Liver (tissue), 9 donors: Measurements from ENCODE around the gene GPR39. TPM values are rescaled to one million over a fixed set of nuclear protein-coding genes. Genes with fewer than 3 reads are reported as not detected.

Experiments
- DNase-seq: peaks from one replicate; pipeline ENCODE4 v3.0.0-alpha.2; 2017; ENCODE audit warnings: low spot score
- H3K27ac ChIP-seq, 2 donors: one replicate each; pipeline ENCODE4 v1.7.0; 2013; ENCODE audit warnings: inconsistent platforms in 2 of 2, low read length in 2 of 2, control low read depth in 1 of 2, low read depth in 1 of 2, mild to moderate bottlenecking in 1 of 2
- H3K27me3 ChIP-seq, 4 donors: one replicate each; pipeline versions ENCODE4 v1.6.1 to v1.7.0; 2013; ENCODE audit warnings: low read length in 3 of 4, inconsistent platforms in 1 of 4, mild to moderate bottlenecking in 1 of 4, moderate library complexity in 1 of 4; ENCODE audit not compliant: control insufficient read depth in 4 of 4, insufficient read depth in 4 of 4
- H3K36me3 ChIP-seq, 4 donors: one replicate each; pipeline versions ENCODE4 v1.6.1 to v1.7.0; 2013; ENCODE audit warnings: low read length in 3 of 4, mild to moderate bottlenecking in 3 of 4, low read depth in 1 of 4, moderate library complexity in 1 of 4; ENCODE audit not compliant: control insufficient read depth in 4 of 4, insufficient read depth in 3 of 4
- H3K4me1 ChIP-seq, 4 donors: one replicate each; pipeline versions ENCODE4 v1.6.1 to v1.7.0; 2013; ENCODE audit warnings: low read length in 3 of 4, mild to moderate bottlenecking in 3 of 4, moderate library complexity in 1 of 4; ENCODE audit not compliant: control insufficient read depth in 4 of 4, insufficient read depth in 4 of 4
- H3K4me3 ChIP-seq, 3 donors: one replicate each; pipeline versions ENCODE4 v1.6.1 to v1.7.0; 2013; ENCODE audit warnings: low read length in 3 of 3, control low read depth in 1 of 3, low read depth in 1 of 3, mild to moderate bottlenecking in 1 of 3
- H3K9ac ChIP-seq, 2 donors: one replicate each; pipeline ENCODE4 v1.7.0; 2013; ENCODE audit warnings: low read length in 2 of 2, mild to moderate bottlenecking in 2 of 2, moderate library complexity in 2 of 2, control low read depth in 1 of 2, low read depth in 1 of 2
- H3K9me3 ChIP-seq, 4 donors: one replicate each; pipeline versions ENCODE4 v1.6.1 to v1.7.0; 2013; ENCODE audit warnings: low read length in 3 of 4; ENCODE audit not compliant: control insufficient read depth in 4 of 4
- EGR1 ChIP-seq, 2 donors: IDR thresholded peaks; 2 replicates each; pipeline ENCODE4 v1.6.1; 2016 to 2018; ENCODE audit warnings: antibody characterized with exemption in 2 of 2, low read depth in 2 of 2
- FOXA1 ChIP-seq: IDR thresholded peaks from 2 replicates; pipeline ENCODE4 v1.6.1; 2016; ENCODE audit warnings: antibody characterized with exemption
- HNF4A ChIP-seq, 2 donors: conservative IDR thresholded peaks; 2 replicates each; pipeline ENCODE4 v1.6.1; 2016; ENCODE audit warnings: antibody characterized with exemption in 2 of 2, mild to moderate bottlenecking in 2 of 2
- HNF4G ChIP-seq: IDR thresholded peaks from 2 replicates; pipeline ENCODE4 v1.6.1; 2016; ENCODE audit warnings: antibody characterized with exemption
- RAD21 ChIP-seq, 2 donors: IDR thresholded peaks; 2 replicates each; pipeline ENCODE4 v1.6.1; 2016; ENCODE audit warnings: antibody characterized with exemption in 2 of 2, mild to moderate bottlenecking in 2 of 2
- RXRA ChIP-seq, 2 donors: IDR thresholded peaks; 2 replicates each; pipeline ENCODE4 v1.6.1; 2017 to 2018; ENCODE audit warnings: antibody characterized with exemption in 2 of 2, mild to moderate bottlenecking in 1 of 2
- SP1 ChIP-seq: IDR thresholded peaks from 2 replicates; pipeline ENCODE4 v1.6.1; 2018; ENCODE audit warnings: antibody characterized with exemption, mild to moderate bottlenecking
- TAF1 ChIP-seq: conservative IDR thresholded peaks from 2 replicates; pipeline ENCODE4 v1.6.1; 2016; ENCODE audit warnings: antibody characterized with exemption, mild to moderate bottlenecking
- YY1 ChIP-seq: IDR thresholded peaks from 2 replicates; pipeline ENCODE4 v1.6.1; 2016; ENCODE audit warnings: antibody characterized with exemption, mild to moderate bottlenecking
- WGBS: extraction: QIAGEN DNeasy Blood & Tissue Kit; methylation state at CpG from one replicate; pipeline ENCODE4 v1.1.7; 2013; 5-methylcytosine and 5-hydroxymethylcytosine counted together
- polyA plus RNA-seq, 2 donors: library from polyadenylated mRNA; stranded (reverse) in 1 of 2; unstranded in 1 of 2; fragments of 200-250 nt in 1 of 2; fragments of >200 nt in 1 of 2; fragmentation: Nextera tagmentation in 1 of 2; extraction: Ambion mirVana in 1 of 2; gene quantifications; one replicate each; pipeline versions ENCODE4 v1.2.1 to v1.2.3, GENCODE V29; 2013 to 2015
- total RNA-seq, 2 donors: library from RNA; depleted of rRNA; stranded (reverse); fragments of >200 nt; gene quantifications; one replicate each; pipeline ENCODE4 v1.2.3, GENCODE V29; 2014
- TF ChIP-seq, protein P1 (sequence below): IDR thresholded peaks from 2 replicates; pipeline ENCODE4 v1.6.1; 2016; ENCODE audit warnings: antibody characterized with exemption, mild to moderate bottlenecking
- TF ChIP-seq, protein P2 (sequence below): fragments of 150-350 bp; IDR thresholded peaks from 2 replicates; pipeline ENCODE4 v1.5.1; 2017; ENCODE audit warnings: improper control_type of control experiment, low read depth, low read length; ENCODE audit not compliant: missing input control
- TF ChIP-seq, protein P3 (sequence below): IDR thresholded peaks from 2 replicates; pipeline ENCODE4 v1.6.1; 2016; ENCODE audit warnings: antibody characterized with exemption
- TF ChIP-seq, protein P4 (sequence below): IDR thresholded peaks from 2 replicates; pipeline ENCODE4 v1.6.1; 2016; ENCODE audit warnings: antibody characterized with exemption
- donor health status: healthy.
- donor health status: healthy.
- donor health status: healthy.
- donor health status: healthy.
- donor health status: healthy.

GPR39 gene
- total and polyA plus RNA-seq, 4 donors, result 2.2 to 13.0 (median 2.8) TPM

DNA sequence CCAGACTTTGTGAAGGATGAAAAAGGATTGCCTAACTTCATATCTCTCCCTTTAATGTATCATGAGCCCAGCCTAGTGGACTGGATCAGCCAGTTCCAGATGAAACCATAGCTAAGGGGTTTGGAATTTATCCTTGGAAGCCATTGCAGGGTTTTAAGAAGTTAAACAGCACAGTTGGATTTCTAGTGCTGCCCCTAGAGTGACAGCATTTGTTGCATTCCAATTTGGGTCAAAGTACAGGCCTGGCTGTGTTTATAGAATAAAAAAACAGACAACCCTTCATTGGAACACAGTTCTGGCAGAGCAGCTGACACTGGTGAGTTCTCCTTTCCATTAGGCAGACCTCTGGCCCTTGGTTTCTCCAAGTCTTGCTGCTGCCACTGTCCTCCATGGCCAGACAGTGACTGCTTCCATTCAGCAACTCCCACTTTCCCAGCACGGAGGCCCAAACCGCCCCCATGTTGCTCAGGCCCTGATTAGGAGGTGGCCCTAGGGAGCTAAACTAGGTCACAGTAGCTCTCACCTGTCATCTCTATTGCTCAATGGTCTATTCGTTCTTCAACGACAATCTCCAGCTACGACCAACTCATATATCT is 8.0 kb downstream of the GPR39 start (continued):
- TF ChIP-seq, protein P1, sequence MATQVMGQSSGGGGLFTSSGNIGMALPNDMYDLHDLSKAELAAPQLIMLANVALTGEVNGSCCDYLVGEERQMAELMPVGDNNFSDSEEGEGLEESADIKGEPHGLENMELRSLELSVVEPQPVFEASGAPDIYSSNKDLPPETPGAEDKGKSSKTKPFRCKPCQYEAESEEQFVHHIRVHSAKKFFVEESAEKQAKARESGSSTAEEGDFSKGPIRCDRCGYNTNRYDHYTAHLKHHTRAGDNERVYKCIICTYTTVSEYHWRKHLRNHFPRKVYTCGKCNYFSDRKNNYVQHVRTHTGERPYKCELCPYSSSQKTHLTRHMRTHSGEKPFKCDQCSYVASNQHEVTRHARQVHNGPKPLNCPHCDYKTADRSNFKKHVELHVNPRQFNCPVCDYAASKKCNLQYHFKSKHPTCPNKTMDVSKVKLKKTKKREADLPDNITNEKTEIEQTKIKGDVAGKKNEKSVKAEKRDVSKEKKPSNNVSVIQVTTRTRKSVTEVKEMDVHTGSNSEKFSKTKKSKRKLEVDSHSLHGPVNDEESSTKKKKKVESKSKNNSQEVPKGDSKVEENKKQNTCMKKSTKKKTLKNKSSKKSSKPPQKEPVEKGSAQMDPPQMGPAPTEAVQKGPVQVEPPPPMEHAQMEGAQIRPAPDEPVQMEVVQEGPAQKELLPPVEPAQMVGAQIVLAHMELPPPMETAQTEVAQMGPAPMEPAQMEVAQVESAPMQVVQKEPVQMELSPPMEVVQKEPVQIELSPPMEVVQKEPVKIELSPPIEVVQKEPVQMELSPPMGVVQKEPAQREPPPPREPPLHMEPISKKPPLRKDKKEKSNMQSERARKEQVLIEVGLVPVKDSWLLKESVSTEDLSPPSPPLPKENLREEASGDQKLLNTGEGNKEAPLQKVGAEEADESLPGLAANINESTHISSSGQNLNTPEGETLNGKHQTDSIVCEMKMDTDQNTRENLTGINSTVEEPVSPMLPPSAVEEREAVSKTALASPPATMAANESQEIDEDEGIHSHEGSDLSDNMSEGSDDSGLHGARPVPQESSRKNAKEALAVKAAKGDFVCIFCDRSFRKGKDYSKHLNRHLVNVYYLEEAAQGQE, result peak; percentile 58

DNA sequence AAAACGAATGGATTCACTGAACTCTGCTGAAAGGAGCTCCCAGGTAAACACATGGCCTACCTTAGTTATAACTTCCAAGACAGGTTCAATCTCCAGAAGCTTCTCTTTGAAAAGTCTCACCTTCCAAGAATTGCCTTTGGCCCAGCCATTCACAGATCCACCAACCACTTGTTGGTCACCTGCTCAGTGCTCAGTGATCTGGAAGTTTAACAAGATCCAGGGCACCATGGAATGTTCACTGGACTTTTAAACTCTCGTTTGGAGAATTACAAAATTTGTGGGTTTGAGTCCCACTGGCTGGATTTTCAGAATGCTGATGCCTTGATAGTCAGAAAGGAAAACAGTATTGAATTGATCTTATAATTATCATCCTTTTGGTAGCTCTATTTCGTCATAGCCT is 9.4 kb downstream of the GPR39 start:
- H3K4me3 ChIP-seq, result no peak overlapping the region
- peak overlapping the region in 1 of 2 donors; percentile 66 for H3K27ac ChIP-seq
- peak; percentile 37 for TF ChIP-seq YY1
- TF ChIP-seq HNF4A (conservative IDR thresholded peaks at IDR 0.05), result peak; percentile 64 to 81
- TF ChIP-seq RXRA (IDR thresholded peaks at IDR 0.05), result peak in 1 of 2 donors; percentile 39
- no peak for TF ChIP-seq SP1
- WGBS, result 46% methylated on average over 3 of the region's 3 CpGs
- H3K9ac ChIP-seq, result no peak overlapping the region
- H3K9me3 ChIP-seq, result no peaks in the 10 kb centered on the region
- no peak for DNase-seq
- peaks cover 4 to 34% (median 25%) of the 10 kb centered on the region in 4 donors for H3K4me1 ChIP-seq
- H3K36me3 ChIP-seq, result no peaks in the 10 kb centered on the region
- H3K27me3 ChIP-seq, result no peaks in the 10 kb centered on the region

DNA sequence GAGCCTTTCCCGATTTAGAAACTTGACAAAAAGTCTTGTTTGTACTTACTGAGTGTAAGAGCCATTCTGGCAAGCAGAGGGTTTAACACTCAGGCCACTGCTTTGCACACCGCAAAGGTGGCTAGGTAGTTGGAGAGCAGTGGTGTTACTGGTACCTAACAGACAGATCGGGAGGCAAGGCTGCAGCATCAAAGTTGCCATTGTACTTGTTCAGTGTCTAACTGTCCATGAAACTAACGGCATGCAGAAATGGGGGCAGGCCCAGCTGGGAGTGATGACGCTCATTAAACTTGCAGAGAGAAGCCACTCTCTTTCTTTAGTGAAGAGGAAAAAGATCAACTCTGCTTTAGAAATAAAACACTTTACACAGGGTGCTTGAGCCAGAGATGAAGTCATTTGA is 10.1 kb downstream of the GPR39 start:
- no peak for TF ChIP-seq EGR1 (IDR thresholded peaks at IDR 0.05; ENCODE audit: low read depth in 2 of 2)
- TF ChIP-seq, protein P2, sequence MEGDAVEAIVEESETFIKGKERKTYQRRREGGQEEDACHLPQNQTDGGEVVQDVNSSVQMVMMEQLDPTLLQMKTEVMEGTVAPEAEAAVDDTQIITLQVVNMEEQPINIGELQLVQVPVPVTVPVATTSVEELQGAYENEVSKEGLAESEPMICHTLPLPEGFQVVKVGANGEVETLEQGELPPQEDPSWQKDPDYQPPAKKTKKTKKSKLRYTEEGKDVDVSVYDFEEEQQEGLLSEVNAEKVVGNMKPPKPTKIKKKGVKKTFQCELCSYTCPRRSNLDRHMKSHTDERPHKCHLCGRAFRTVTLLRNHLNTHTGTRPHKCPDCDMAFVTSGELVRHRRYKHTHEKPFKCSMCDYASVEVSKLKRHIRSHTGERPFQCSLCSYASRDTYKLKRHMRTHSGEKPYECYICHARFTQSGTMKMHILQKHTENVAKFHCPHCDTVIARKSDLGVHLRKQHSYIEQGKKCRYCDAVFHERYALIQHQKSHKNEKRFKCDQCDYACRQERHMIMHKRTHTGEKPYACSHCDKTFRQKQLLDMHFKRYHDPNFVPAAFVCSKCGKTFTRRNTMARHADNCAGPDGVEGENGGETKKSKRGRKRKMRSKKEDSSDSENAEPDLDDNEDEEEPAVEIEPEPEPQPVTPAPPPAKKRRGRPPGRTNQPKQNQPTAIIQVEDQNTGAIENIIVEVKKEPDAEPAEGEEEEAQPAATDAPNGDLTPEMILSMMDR, result no peak
- no peak for TF ChIP-seq RAD21 (IDR thresholded peaks at IDR 0.05)
- TF ChIP-seq HNF4A (conservative IDR thresholded peaks at IDR 0.05), result no peak
- TF ChIP-seq, protein P3, sequence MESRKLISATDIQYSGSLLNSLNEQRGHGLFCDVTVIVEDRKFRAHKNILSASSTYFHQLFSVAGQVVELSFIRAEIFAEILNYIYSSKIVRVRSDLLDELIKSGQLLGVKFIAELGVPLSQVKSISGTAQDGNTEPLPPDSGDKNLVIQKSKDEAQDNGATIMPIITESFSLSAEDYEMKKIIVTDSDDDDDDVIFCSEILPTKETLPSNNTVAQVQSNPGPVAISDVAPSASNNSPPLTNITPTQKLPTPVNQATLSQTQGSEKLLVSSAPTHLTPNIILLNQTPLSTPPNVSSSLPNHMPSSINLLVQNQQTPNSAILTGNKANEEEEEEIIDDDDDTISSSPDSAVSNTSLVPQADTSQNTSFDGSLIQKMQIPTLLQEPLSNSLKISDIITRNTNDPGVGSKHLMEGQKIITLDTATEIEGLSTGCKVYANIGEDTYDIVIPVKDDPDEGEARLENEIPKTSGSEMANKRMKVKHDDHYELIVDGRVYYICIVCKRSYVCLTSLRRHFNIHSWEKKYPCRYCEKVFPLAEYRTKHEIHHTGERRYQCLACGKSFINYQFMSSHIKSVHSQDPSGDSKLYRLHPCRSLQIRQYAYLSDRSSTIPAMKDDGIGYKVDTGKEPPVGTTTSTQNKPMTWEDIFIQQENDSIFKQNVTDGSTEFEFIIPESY, result no peak
- TF ChIP-seq FOXA1, result no peak
- TF ChIP-seq, protein P1, result no peak
- no peak for TF ChIP-seq SP1
- no peak for TF ChIP-seq TAF1
- TF ChIP-seq, protein P4, sequence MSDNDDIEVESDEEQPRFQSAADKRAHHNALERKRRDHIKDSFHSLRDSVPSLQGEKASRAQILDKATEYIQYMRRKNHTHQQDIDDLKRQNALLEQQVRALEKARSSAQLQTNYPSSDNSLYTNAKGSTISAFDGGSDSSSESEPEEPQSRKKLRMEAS, result no peak
- no peak for TF ChIP-seq YY1
- TF ChIP-seq HNF4G, result no peak
- Histone ChIP-seq H3K4me3 (no peak overlapping the region), H3K27ac (no peak overlapping the region), H3K36me3 (no peaks in the 10 kb centered on the region), H3K4me1 (peaks cover 4 to 34% (median 25%) of the 10 kb centered on the region in 4 donors), H3K9ac (no peak overlapping the region), H3K9me3 (peaks cover 0 to under 1% (median 0%) of the 10 kb centered on the region in 4 donors), H3K27me3 (no peaks in the 10 kb centered on the region)
- DNase-seq, result no peak
- WGBS, result 91% methylated on average over 5 of the region's 5 CpGs
